GM19452 (cell line): ENCODE data around the gene PRAMEF9.
"Not testable (repeated sequence)": the region's sequence is repeated elsewhere in the genome, so short reads cannot be mapped to it uniquely, and the experiment has no call there.

Experiments
- ATAC-seq: cut with Tn5 transposase; IDR thresholded peaks from one replicate; pipeline ENCODE4 v1.9.1; 2021; ENCODE audit not compliant: unreplicated experiment

PRAMEF9 gene

GRCh38 chr1:13171548-13171947, at the start of gene PRAMEF9:
Gene PRAMEF9, plus strand, starts transcription at chr1:13171848. Its CDS starts 3,433 bp downstream, at chr1:13175281.
- ATAC-seq: not testable (repeated sequence)

- not testable (repeated sequence) for ATAC-seq
Observed at GRCh38 chr1:13155909-13156308, 15.7 kb upstream of the PRAMEF9 start, which contains the start of gene PRAMEF26. Gene PRAMEF26, minus strand, starts transcription at chr1:13156009. Its CDS starts 2,914 bp downstream, at chr1:13153095.

- not testable (repeated sequence) for ATAC-seq
Observed at GRCh38 chr1:13165531-13165930, 6.1 kb upstream of the PRAMEF9 start, which contains the start of gene HNRNPCL4. Gene HNRNPCL4, minus strand, starts transcription at chr1:13165631. Its CDS starts 164 bp downstream, at chr1:13165467.

GRCh38 chr1:13201309-13201708, 29.7 kb downstream of the PRAMEF9 start, which contains the start of gene PRAMEF13:
Gene PRAMEF13, minus strand, starts transcription at chr1:13201409. Its CDS starts 1,820 bp downstream, at chr1:13199589.
- ATAC-seq: not testable (repeated sequence)

- not testable (repeated sequence) for ATAC-seq
Observed at GRCh38 chr1:13208712-13209111, 37.1 kb downstream of the PRAMEF9 start.

- ATAC-seq: not testable (repeated sequence)
Observed at GRCh38 chr1:13216619-13217018, 45.0 kb downstream of the PRAMEF9 start.

- not testable (repeated sequence) for ATAC-seq
Observed at GRCh38 chr1:13219203-13219602, 47.6 kb downstream of the PRAMEF9 start.

- ATAC-seq: not testable (repeated sequence)
Observed at GRCh38 chr1:13222788-13223187, 51.1 kb downstream of the PRAMEF9 start.

GRCh38 chr1:13224480-13225060, 52.9 kb downstream of the PRAMEF9 start:
- no peak for ATAC-seq

GRCh38 chr1:13225675-13226204, 54.1 kb downstream of the PRAMEF9 start, which contains the start of gene PRAMEF18:
Gene PRAMEF18, minus strand, starts transcription at chr1:13226154. Its CDS starts 48 bp downstream, at chr1:13226106.
- not testable (repeated sequence) for ATAC-seq

- ATAC-seq: not testable (repeated sequence)
Observed at GRCh38 chr1:13227271-13228055, 55.8 kb downstream of the PRAMEF9 start.

GRCh38 chr1:13228343-13228781, 56.7 kb downstream of the PRAMEF9 start:
- ATAC-seq: no peak
